Kidney (tissue), 14 donors: ENCODE results near the gene WDR64. TPM values are rescaled to one million over a fixed set of nuclear protein-coding genes. Genes with fewer than 3 reads are reported as not detected.

Experiments used
- DNase-seq, 5 donors: peaks; one replicate each; pipeline ENCODE4 v3.0.0-alpha.2; 2013 to 2020
- FAIRE-seq: peaks from 2 replicates; lab custom pipeline; 2012; peaks lifted over from hg19 to GRCh38; lab: Jason Lieb, UNC
- H3K27ac ChIP-seq, 2 donors: one replicate each; pipeline ENCODE4 v1.7.0; 2013; ENCODE audit warnings: low read depth in 2 of 2, low read length in 2 of 2, inconsistent platforms in 1 of 2
- H3K27me3 ChIP-seq: one replicate; pipeline ENCODE4 v1.7.1; 2013; ENCODE audit warnings: low read length, inconsistent platforms; ENCODE audit not compliant: control insufficient read depth, insufficient read depth
- H3K36me3 ChIP-seq, 3 donors: one replicate each; pipeline versions ENCODE4 v1.7.0 to v1.7.1; 2013; ENCODE audit warnings: low read length in 3 of 3, control low read depth in 1 of 3, inconsistent platforms in 1 of 3; ENCODE audit not compliant: insufficient read depth in 3 of 3, control insufficient read depth in 2 of 3
- H3K4me1 ChIP-seq, 3 donors: one replicate each; pipeline versions ENCODE4 v1.7.0 to v1.7.1; 2013; ENCODE audit warnings: low read length in 3 of 3, inconsistent platforms in 1 of 3, low read depth in 1 of 3; ENCODE audit not compliant: control insufficient read depth in 2 of 3, insufficient read depth in 2 of 3
- H3K4me3 ChIP-seq, 3 donors: one replicate each; pipeline versions ENCODE4 v1.7.0 to v1.8.1; 2013; ENCODE audit warnings: low read length in 3 of 3, control low read depth in 1 of 3, inconsistent platforms in 1 of 3
- H3K9ac ChIP-seq, 3 donors: one replicate each; pipeline versions ENCODE4 v1.7.0 to v1.7.1; 2013; ENCODE audit warnings: low read length in 3 of 3, control low read depth in 1 of 3, inconsistent platforms in 1 of 3
- H3K9me3 ChIP-seq, 3 donors: one replicate each; pipeline versions ENCODE4 v1.7.0 to v1.7.1; 2013; ENCODE audit warnings: low read length in 3 of 3, control low read depth in 1 of 3, inconsistent platforms in 1 of 3; ENCODE audit not compliant: control insufficient read depth in 2 of 3, insufficient read depth in 1 of 3
- intact Hi-C: fragments of 100-400 bp; cut with DNase I; formaldehyde crosslinking; loops from one replicate; pipeline ENCODE4 v1.11.1; 2022
- polyA plus RNA-seq: library from polyadenylated mRNA; stranded (reverse); fragments of 350-450 nt; fragmentation: Illumina TruSeq; extraction: RNeasy Lipid Tissue Mini Kit (QIAGEN cat#74804); gene quantifications from one replicate; pipeline ENCODE4 v1.2.3, GENCODE V29; 2014; ENCODE audit warnings: low read depth, low replicate concordance; ENCODE audit not compliant: insufficient read depth
- total RNA-seq: library from RNA; stranded (reverse); fragmentation: NEBNext Ultra II Directional; extraction: Animal tissue kit (Norgen Biotek cat#: 25700); gene quantifications from one replicate; pipeline ENCODE4 v1.2.1, GENCODE V29; 2021
- TF ChIP-seq, protein P1 (sequence below): IDR thresholded peaks from 3 replicates; pipeline ENCODE4 v1.5.1; 2012; ENCODE audit warnings: mild to moderate bottlenecking, moderate library complexity, borderline replicate concordance; ENCODE audit not compliant: insufficient read depth; ENCODE audit errors: extremely low read depth
- donor health status: control.
- donor health status: control.
- donor health status: control.
- donor health status: control.
- donor health status: control.
- donor health status: DM: yes; HTN: yes; CAD: no.
- donor health status: Normal renal cell carcinoma (clear cell type).

The WDR64 gene
- total and polyA plus RNA-seq, 2 donors from 2014 or later, result not detected

DNA sequence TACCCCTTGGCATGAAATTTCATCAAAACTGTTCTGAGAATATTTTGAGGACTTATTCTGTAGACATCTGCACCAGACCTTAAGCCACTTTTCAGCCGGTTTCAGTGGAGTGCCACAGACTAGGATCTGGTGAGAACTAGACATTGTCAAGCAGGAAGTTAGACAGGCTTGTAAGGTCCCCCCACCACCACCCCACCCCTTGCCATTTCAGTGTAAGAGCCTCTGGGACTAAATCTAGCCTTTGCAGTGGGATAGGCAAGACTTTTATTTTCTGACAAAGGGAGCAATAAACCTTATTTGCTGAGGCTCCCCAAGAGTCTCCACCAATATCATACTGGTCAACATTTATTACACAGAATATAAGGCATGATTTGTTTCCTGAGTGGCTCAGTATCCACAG lies 118.0 kb downstream of the WDR64 start:
- intact Hi-C loops, result no loop called here
- no peaks in the 10 kb centered on the region for H3K27me3 ChIP-seq
- FAIRE-seq (no peak), DNase-seq (no peak)
- H3K4me3 ChIP-seq, result no peak overlapping the region
- no peak overlapping the region for H3K9ac ChIP-seq
- no peaks in the 10 kb centered on the region for H3K4me1 ChIP-seq
- no peaks in the 10 kb centered on the region for H3K36me3 ChIP-seq
- TF ChIP-seq, protein P1, sequence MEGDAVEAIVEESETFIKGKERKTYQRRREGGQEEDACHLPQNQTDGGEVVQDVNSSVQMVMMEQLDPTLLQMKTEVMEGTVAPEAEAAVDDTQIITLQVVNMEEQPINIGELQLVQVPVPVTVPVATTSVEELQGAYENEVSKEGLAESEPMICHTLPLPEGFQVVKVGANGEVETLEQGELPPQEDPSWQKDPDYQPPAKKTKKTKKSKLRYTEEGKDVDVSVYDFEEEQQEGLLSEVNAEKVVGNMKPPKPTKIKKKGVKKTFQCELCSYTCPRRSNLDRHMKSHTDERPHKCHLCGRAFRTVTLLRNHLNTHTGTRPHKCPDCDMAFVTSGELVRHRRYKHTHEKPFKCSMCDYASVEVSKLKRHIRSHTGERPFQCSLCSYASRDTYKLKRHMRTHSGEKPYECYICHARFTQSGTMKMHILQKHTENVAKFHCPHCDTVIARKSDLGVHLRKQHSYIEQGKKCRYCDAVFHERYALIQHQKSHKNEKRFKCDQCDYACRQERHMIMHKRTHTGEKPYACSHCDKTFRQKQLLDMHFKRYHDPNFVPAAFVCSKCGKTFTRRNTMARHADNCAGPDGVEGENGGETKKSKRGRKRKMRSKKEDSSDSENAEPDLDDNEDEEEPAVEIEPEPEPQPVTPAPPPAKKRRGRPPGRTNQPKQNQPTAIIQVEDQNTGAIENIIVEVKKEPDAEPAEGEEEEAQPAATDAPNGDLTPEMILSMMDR, result no peak
- H3K9me3 ChIP-seq, result no peaks in the 10 kb centered on the region
- no peak overlapping the region for H3K27ac ChIP-seq

DNA sequence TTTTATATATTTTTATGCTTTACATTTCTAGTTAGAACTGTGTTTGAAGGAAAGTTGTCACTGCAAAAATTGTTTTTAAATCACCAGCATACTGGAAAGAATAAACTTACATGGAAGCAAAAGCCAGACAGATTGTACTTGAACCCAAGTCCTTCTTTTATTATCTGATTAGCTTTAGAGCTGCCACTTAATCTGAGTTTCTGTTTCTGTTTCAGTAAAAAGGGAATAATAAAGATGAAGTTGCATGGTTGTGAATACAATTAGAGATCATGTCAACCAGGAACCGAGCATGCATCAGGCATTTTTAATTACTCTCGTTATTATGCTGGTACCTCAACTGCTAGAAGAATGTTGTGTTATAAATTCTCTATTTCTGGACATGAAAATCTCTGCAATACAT lies 119.0 kb downstream of the WDR64 start:
- H3K27ac ChIP-seq, result no peak overlapping the region
- no peak for DNase-seq
- FAIRE-seq, result no peak
- H3K9me3 ChIP-seq, result no peaks in the 10 kb centered on the region
- no peaks in the 10 kb centered on the region for H3K27me3 ChIP-seq
- TF ChIP-seq, protein P1, result no peak
- H3K4me3 ChIP-seq, result no peak overlapping the region
- no peaks in the 10 kb centered on the region for H3K4me1 ChIP-seq
- H3K9ac ChIP-seq, result no peak overlapping the region
- intact Hi-C loops, result no loop called here
- no peaks in the 10 kb centered on the region for H3K36me3 ChIP-seq

DNA sequence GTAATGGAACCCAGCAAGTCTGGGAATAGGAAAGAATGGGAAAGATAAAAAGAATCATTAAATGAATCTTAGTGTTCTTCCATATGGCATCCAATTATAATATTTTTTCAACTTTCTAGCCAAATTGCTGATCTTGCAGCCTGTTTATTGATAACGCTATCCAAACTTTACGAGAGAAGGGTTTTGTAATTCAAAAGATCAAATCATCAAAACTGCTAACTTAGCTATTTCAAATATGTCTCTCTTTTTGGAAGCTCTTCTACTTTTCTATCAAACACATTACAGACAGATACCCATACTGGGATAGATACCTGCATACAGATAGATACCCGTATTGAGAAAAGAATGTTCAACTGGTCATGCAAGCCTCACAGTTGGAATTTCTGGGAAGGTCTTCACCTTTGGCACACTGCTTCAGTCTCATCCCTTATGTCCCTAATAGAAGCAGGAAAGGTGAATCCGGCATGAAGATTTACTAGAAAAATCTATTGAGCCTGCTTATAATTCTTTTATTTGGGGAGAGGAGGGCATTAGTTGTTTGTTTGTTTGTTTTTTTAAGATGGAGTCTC lies 120.9 kb downstream of the WDR64 start:
- intact Hi-C loops, result no loop called here
- TF ChIP-seq, protein P1, result no peak
- FAIRE-seq, result no peak

DNA sequence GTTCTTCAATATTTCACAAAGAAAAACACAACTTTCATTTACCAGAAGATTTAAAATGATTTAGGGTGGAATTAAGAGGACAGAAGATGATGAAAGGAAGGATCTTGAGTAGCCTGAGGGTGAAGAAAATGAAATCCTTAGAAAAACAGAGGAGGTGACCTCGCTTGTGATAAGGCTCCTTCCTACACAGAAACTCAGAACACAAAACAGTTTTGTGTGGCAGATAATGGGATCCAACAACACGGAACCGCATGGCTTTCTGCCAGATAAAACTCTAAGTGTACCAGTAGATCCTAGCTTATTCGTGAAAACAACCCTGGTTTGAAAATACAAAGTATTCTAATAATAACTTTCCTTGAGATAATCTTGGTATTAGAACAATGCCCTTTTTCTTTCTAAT lies 121.9 kb downstream of the WDR64 start:
- no peak overlapping the region for H3K9ac ChIP-seq
- DNase-seq, result no peak
- H3K27ac ChIP-seq, result no peak overlapping the region
- no peaks in the 10 kb centered on the region for H3K4me1 ChIP-seq
- H3K36me3 ChIP-seq, result no peaks in the 10 kb centered on the region
- intact Hi-C loops, result no loop called here
- H3K9me3 ChIP-seq, result no peaks in the 10 kb centered on the region
- TF ChIP-seq, protein P1, result no peak
- no peak overlapping the region for H3K4me3 ChIP-seq
- H3K27me3 ChIP-seq, result no peaks in the 10 kb centered on the region
- no peak for FAIRE-seq

More for the DNA sequence above, 120.9 kb downstream of the WDR64 start:
- Histone ChIP-seq H3K9ac (no peak overlapping the region), H3K36me3 (no peaks in the 10 kb centered on the region), H3K4me1 (no peaks in the 10 kb centered on the region), H3K27ac (no peak overlapping the region), H3K9me3 (no peaks in the 10 kb centered on the region), H3K4me3 (no peak overlapping the region), H3K27me3 (no peaks in the 10 kb centered on the region)
- no peak for DNase-seq
